HG03575 (cell line): ENCODE measurements around the gene DHX8.

Experiments
- ATAC-seq: cut with Tn5 transposase; IDR thresholded peaks from one replicate; pipeline ENCODE4 v1.9.1; 2021; ENCODE audit not compliant: unreplicated experiment, insufficient number of reproducible peaks, low FRiP score; ENCODE audit errors: extremely low read depth

The DHX8 gene

GRCh38 chr17:43515656-43516055 is 31.9 kb downstream of the DHX8 start:
- ATAC-seq: no peak

DNA sequence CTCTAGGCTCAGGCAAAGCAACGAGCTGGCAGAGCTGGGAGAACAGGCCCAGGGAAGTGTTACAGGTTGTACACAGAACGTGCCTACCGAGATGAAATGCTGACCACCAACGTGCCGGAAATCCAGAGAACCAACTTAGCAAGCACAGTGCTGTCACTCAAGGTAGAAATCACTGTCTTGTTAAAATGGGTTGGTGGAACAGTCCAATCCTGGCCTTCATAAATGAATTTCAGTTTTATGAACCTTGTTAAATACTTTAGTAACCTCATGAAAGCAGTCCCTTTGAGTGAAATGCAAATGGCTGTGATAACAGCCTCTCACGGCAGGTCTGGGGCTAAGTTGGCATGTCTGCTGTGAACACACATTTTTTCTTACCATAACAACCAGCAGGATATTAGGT is 33.4 kb downstream of the DHX8 start:
- no peak for ATAC-seq

GRCh38 chr17:43517615-43518386 is 34.0 kb downstream of the DHX8 start:
- ATAC-seq: no peak

- no peak for ATAC-seq
Measured at GRCh38 chr17:43521389-43521788, 37.6 kb downstream of the DHX8 start.

GRCh38 chr17:43524945-43525575 is 41.3 kb downstream of the DHX8 start:
- no peak for ATAC-seq

GRCh38 chr17:43526886-43527648 is 43.3 kb downstream of the DHX8 start:
- no peak for ATAC-seq

GRCh38 chr17:43528319-43528987 is 44.7 kb downstream of the DHX8 start:
- no peak for ATAC-seq

- no peak for ATAC-seq
Measured at GRCh38 chr17:43528988-43529814, 45.4 kb downstream of the DHX8 start.

- ATAC-seq: no peak
Measured at GRCh38 chr17:43529947-43530287, 46.1 kb downstream of the DHX8 start.

DNA sequence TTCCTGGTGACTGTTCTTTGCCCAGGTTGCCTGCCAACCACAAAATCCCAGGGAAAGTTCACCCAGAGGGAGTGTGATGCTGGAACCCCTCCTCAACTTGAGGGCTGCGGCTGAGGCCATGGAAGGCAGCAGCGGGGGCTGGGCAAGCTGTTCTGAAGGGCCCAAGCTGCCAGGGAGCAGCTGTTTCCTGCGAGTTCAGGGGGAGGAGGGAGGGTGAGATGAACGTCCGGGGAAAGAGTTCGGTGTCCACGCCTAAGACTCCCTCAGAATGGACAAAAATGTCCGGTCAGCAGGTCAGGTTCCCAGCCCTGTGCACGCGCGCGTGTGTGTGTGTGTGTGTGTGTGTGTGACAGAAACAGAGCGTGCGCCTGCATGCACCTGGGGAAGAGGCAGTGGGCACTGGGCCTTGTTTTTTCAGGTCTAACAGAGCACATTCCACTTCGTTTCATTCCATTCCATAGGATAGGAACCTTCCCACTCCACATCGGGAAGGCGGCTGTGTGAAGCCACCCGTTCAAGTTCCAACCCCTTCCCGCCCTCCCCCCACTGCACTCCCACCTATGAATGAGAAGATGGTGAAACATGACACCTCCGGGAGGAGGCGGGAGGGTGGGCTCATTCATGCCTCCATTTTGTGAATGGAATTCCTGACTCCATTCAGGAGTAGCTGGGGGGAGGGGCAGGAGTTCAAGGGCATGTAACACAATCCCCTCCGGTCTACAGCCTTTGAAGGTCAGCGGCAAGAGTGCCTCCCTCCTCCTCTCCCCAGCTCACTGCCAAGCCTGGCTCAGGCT is 46.7 kb downstream of the DHX8 start:
- ATAC-seq: no peak

DNA sequence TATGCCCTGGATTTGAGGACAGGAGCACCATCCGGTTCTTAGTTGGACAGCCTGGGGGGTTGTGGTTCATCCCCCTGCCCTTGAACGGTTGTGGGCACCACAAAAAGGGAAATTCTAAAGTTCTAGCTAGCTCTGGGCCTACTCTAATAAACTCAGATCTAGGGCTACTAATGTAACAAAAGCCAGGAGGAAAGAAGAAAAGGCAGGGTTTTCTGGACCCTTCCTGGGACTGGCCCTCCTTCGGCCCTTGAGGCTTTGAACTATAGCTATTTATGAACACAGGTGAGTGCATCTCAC is 47.3 kb downstream of the DHX8 start:
- no peak for ATAC-seq

- ATAC-seq: no peak
Measured at GRCh38 chr17:43531955-43532354, 48.2 kb downstream of the DHX8 start.

GRCh38 chr17:43532581-43532980 is 48.8 kb downstream of the DHX8 start:
- no peak for ATAC-seq

DNA sequence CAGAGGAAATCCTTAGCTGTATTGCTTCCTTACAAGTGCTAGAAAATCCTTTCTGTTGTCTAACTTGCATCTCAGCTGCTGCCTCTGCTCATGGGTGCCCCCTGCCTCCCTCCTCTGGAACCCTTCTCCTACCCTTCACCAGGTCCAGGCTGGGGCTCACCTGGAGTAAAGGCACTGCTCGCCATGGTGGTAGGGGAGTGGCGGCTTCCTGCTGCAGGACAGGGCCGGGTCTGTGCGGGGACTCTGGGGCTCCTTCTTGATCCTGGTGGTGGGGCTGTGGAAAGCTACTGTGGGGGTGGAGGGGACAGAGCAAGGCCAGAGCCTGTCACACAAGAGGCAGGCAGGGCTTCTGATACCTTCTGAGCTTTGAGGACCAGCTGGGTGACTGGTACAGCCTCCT is 49.9 kb downstream of the DHX8 start:
- no peak for ATAC-seq

GRCh38 chr17:43534909-43535308 is 51.1 kb downstream of the DHX8 start:
- no peak for ATAC-seq

- no peak for ATAC-seq
Measured at GRCh38 chr17:43536236-43536992, 52.6 kb downstream of the DHX8 start.

DNA sequence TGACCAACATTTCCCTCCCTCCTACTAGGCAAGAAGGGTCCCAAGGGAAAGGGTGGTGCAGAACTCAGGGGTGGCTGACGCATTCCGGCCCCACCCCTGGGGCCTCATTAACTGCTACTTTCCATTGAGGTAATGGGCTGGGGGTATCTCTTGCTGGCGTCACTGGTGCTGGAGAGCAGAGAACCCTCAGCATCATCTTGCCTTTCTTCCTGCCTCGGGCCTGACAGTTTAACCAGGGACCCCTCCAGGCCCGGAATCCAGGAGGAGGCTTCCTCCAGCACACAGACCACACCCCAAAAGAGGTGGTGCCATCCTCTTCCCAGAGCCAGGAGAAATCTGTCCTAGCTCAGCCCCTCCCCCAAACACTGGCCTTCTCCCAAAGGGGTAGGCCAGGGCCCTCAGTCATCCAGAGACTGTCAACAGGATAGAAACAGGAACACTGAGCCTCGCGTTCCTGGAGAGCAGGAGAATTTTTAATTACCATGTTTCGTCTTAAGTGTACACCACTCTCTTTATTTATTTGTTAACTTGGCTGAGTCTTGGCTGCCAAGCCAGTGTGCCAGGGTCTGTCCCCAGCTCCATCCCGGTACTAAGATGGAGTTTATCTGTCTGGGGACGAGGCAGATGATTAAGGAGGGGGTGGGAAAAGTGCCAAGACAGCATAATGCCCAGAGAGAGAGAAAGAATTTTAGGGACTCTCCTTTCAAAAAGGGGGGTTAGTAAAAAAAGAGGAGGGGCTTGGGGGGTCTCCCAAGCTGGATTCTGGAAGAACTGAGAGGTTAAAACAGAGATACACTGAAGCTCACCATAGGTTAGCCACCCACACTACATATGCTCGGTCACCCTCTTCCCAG is 57.3 kb downstream of the DHX8 start:
- no peak for ATAC-seq
